Measurements from ENCODE around the gene PLXNA2. TPM values are rescaled to one million over a fixed set of nuclear protein-coding genes. Genes with fewer than 3 reads are reported as not detected.

PLXNA2 gene
- total and polyA plus RNA-seq, 2 donors (not counting 1 experiment from before 2014, with no cell fraction given): 0.31 to 1.2 TPM

GRCh38 chr1:208103597-208104513 lies 140.3 kb downstream of the PLXNA2 start:
- Histone ChIP-seq H3K27me3 (replicated peaks in 1 of 4; ENCODE audit: control extremely low read depth in 1 of 4, control insufficient read depth in 3 of 4, insufficient read depth in 4 of 4, low read length in 3 of 4) (no peaks in the 10 kb centered on the region), H3K36me3 (replicated peaks in 1 of 2; ENCODE audit: control extremely low read depth in 1 of 2, control insufficient read depth in 1 of 2, extremely low read depth in 1 of 2, insufficient read depth in 2 of 2, low read length in 1 of 2) (no peaks in the 10 kb centered on the region), H3K9ac (ENCODE audit: low read length) (no peak overlapping the region), H3K9me3 (ENCODE audit: control extremely low read depth in 1 of 3, control insufficient read depth in 2 of 3, insufficient read depth in 1 of 3, low read length in 2 of 3) (no peaks in the 10 kb centered on the region), H3K4me2 (replicated peaks; ENCODE audit: low read depth, low read length, poor library complexity, severe bottlenecking) (no peak overlapping the region), H4K20me1 (ENCODE audit: control insufficient read depth, insufficient read depth, low read length, poor library complexity, severe bottlenecking) (no peaks in the 10 kb centered on the region), H3K79me2 (ENCODE audit: control insufficient read depth, insufficient read depth, low read length) (no peaks in the 10 kb centered on the region), H3K4me1 (ENCODE audit: control insufficient read depth in 2 of 2, insufficient read depth in 2 of 2, low read length in 2 of 2) (no peaks in the 10 kb centered on the region), H3K4me3 (ENCODE audit: control extremely low read depth in 1 of 5, extremely low read depth in 1 of 5, insufficient read depth in 1 of 5, low read depth in 2 of 5, low read length in 4 of 5) (no peak overlapping the region), H3K27ac (ENCODE audit: low read length in 2 of 2) (no peak overlapping the region), H2AFZ (ENCODE audit: insufficient read depth, low read depth, low read length, poor library complexity, severe bottlenecking) (no peak overlapping the region)
- Mint-ChIP-seq H3K4me3 (no peak overlapping the region), H3K27ac (no peak overlapping the region), H3K9me3 (ENCODE audit: insufficient read depth) (no peaks in the 10 kb centered on the region), H3K27me3 (peaks cover 17% of the 10 kb centered on the region), H3K4me1 (no peaks in the 10 kb centered on the region)
- WGBS (ENCODE audit: insufficient coverage): 92% methylated on average over 7 of the region's 7 CpGs
- intact Hi-C loops (cut with micrococcal nuclease): no loop called here
- CTCF ChIA-PET: no interaction called here
- TF ChIP-seq EZH2 (IDR thresholded peaks at IDR 0.05; ENCODE audit: borderline replicate concordance, insufficient read depth, low read depth, low read length, poor library complexity, severe bottlenecking) (no peak), CTCF (IDR thresholded peaks at IDR 0.05) (no peak)
- POLR2A ChIA-PET: no interaction called here
- no peak for ATAC-seq (ENCODE audit: low read depth)
- no peak for DNase-seq
